Testis (tissue), 2 donors: Measurements from ENCODE around the gene THRB.

Experiments
- POLR2A ChIP-seq: fragments of 450-650 bp; IDR thresholded peaks from one replicate; pipeline ENCODE4 v1.6.1; 2017; ENCODE audit warnings: antibody characterized with exemption, mild to moderate bottlenecking, moderate library complexity
- TF ChIP-seq, protein P1 (sequence below), 3 experiments: fragments of 450-650 bp in 2 of 3; fragments of 200-600 bp in 1 of 3; sonication (generic) in 1 of 3; IDR thresholded peaks; one replicate each; pipeline ENCODE4 v1.5.1; 2016 to 2019; ENCODE audit warnings: antibody characterized with exemption in 3 of 3, mild to moderate bottlenecking in 2 of 3, moderate library complexity in 1 of 3

DNA sequence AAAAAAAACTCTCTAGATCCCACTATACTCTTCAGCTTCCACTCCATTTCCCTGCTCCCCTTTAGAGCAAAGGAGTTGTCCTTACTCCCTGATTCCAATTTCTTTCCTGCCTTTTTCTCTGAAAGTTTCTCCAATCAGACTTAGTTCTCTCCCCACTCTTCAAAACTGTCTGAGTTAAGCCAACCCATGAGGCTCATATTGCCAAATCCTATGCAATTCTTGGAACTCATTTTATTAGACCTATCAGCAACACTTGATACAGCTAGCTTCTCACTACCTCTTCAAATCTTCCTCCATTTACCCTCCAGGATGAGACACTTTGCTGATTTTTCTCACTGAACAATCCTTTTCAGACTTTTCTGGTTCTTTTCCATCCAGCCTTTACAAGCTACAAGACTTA lies 233.1 kb downstream of the THRB start:
- TF ChIP-seq, protein P1, sequence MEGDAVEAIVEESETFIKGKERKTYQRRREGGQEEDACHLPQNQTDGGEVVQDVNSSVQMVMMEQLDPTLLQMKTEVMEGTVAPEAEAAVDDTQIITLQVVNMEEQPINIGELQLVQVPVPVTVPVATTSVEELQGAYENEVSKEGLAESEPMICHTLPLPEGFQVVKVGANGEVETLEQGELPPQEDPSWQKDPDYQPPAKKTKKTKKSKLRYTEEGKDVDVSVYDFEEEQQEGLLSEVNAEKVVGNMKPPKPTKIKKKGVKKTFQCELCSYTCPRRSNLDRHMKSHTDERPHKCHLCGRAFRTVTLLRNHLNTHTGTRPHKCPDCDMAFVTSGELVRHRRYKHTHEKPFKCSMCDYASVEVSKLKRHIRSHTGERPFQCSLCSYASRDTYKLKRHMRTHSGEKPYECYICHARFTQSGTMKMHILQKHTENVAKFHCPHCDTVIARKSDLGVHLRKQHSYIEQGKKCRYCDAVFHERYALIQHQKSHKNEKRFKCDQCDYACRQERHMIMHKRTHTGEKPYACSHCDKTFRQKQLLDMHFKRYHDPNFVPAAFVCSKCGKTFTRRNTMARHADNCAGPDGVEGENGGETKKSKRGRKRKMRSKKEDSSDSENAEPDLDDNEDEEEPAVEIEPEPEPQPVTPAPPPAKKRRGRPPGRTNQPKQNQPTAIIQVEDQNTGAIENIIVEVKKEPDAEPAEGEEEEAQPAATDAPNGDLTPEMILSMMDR (IDR thresholded peaks at IDR 0.05) = no peak
- TF ChIP-seq POLR2A = no peak
